Measurements from ENCODE around the gene PDC.
"Not testable (repeated sequence)": the region's sequence is repeated elsewhere in the genome, so short reads cannot be mapped to it uniquely, and the experiment has no call there.

The PDC gene

DNA sequence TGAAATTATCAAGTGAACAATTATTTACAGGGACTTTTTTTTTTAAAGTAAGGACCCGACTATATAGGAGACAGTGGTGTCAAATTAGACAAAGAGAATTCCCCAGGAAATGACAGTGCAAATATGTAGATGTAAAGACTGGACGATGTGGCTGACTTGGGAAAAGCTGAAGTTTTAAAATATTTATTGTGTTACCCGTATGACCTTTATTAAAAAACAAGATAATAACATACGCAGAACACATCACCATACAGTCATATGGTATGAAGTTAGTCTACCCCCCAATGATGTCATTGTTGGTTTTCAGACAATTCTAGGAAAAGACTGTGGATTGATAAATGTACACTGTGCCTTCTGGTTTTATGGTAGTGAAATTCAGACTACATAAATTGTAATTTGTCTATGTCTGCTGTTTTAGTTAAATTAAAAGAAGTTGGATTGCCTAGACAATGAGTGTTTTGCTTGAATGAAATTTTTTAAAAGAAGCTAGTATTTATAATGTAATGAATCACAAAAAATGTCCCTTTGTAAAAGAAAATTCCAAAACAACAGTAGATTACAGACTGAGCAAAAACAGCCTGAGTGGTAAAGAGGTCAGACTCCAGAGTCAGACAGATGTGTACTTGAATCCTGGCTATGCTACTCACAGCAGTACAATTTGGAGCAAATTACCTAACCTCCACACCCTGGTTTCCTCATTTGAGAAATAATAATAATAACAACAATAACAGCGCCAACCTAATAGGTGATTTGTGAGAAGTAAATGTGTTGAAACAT lies 15.5 kb upstream of the PDC start:
- in situ Hi-C loops (cut with MboI; ENCODE audit: low pct_unique_long_range_greater_than_20kb, low sequenced_read_pairs, unreplicated experiment), result loop anchor here (25.0 kb wide), 1 partner anchor 511 kb away; no protein-coding TSS in a partner anchor
- no peak for DNase-seq (ENCODE audit: low spot score)
- TF ChIP-seq, protein P1, sequence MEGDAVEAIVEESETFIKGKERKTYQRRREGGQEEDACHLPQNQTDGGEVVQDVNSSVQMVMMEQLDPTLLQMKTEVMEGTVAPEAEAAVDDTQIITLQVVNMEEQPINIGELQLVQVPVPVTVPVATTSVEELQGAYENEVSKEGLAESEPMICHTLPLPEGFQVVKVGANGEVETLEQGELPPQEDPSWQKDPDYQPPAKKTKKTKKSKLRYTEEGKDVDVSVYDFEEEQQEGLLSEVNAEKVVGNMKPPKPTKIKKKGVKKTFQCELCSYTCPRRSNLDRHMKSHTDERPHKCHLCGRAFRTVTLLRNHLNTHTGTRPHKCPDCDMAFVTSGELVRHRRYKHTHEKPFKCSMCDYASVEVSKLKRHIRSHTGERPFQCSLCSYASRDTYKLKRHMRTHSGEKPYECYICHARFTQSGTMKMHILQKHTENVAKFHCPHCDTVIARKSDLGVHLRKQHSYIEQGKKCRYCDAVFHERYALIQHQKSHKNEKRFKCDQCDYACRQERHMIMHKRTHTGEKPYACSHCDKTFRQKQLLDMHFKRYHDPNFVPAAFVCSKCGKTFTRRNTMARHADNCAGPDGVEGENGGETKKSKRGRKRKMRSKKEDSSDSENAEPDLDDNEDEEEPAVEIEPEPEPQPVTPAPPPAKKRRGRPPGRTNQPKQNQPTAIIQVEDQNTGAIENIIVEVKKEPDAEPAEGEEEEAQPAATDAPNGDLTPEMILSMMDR (IDR thresholded peaks at IDR 0.05; ENCODE audit: extremely low read depth, insufficient read depth, missing control alignments), result no peak

DNA sequence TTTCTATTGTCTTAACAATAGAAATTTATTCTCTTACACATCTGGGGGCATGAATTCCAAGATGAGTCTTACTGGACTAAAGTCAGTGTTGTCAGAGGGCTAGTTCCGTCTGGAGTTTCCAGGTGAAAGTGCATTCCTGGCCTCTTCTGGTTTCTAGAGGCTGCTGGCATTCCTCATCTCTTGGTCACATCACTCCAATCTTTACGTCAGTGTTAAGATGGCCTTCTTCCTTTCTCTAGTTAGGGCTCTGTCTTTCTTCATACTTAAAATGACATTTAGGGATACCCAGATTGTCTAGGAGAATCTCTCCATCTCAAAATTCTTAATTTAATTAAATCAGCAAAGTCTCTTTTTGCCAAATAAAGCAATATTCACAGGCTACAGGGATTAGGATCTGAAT lies 13.3 kb upstream of the PDC start:
- in situ Hi-C loops (cut with MboI; ENCODE audit: low pct_unique_long_range_greater_than_20kb, low sequenced_read_pairs, unreplicated experiment), result no loop called here
- TF ChIP-seq, protein P1 (IDR thresholded peaks at IDR 0.05; ENCODE audit: extremely low read depth, insufficient read depth, missing control alignments), result no peak
- DNase-seq (ENCODE audit: low spot score), result no peak

DNA sequence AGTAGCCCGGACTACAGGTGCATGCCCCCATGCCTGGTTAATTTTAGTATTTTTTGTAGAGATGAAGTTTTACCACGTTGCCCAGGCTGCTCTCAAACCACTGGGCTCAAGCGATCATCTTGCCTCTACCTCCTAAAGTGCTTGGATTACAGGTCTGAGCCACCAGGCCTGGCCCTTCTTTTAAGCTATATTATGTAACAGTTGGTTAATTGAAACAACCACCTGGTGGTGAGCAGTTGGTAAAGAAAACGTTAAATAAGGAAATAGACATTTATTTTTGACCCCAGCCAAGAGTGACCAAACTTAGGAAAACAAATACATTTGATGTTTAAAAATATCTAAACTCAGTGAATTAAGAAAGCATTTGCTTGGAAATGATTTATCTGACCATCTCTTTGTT lies 12.1 kb upstream of the PDC start:
- in situ Hi-C loops (cut with MboI; ENCODE audit: low pct_unique_long_range_greater_than_20kb, low sequenced_read_pairs, unreplicated experiment), result no loop called here
- TF ChIP-seq, protein P1 (IDR thresholded peaks at IDR 0.05; ENCODE audit: extremely low read depth, insufficient read depth, missing control alignments), result no peak
- DNase-seq (ENCODE audit: low spot score), result no peak

DNA sequence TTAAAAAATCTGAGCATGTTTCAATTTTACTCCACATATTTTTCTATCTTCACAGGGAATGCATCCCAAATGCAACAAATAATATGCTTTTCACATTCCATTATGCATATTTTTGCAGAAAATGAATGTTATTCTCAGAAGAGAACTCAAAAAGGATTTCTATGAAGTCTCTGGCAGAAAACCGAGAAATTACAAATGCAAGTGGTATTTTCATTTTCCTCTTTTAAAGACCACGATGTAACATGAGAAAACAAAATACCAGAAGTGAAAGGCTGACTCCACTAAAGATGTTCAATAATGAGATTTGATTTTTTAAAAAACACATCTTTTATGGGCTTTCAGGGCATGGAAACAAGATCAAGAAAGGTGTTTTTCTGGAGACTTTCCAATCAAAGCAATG lies 5.0 kb upstream of the PDC start:
- in situ Hi-C loops (cut with MboI; ENCODE audit: low pct_unique_long_range_greater_than_20kb, low sequenced_read_pairs, unreplicated experiment), result no loop called here
- TF ChIP-seq, protein P1 (IDR thresholded peaks at IDR 0.05; ENCODE audit: extremely low read depth, insufficient read depth, missing control alignments), result no peak
- DNase-seq (ENCODE audit: low spot score), result no peak

DNA sequence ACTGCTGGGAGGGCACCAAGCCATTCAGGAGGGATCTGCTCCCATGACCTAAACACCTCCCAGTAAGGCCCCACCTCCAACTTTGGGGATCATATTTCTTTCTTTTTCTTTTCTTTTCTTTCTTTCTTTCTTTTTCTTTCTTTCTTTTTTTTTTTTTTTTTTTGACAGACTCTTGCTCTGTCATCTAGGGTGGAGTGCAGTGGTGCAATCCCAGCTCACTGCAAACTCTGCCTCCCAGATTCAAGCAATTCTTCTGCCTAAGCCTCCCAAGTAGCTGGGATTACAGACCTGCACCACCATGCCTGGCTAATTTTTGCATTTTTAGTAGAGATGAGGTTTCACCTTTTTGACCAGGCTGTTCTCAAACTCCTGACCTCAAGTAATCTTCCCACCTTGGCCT lies 4.6 kb upstream of the PDC start:
- DNase-seq (ENCODE audit: low spot score); in situ Hi-C loops (cut with MboI; ENCODE audit: low pct_unique_long_range_greater_than_20kb, low sequenced_read_pairs, unreplicated experiment): not testable (repeated sequence)

DNA sequence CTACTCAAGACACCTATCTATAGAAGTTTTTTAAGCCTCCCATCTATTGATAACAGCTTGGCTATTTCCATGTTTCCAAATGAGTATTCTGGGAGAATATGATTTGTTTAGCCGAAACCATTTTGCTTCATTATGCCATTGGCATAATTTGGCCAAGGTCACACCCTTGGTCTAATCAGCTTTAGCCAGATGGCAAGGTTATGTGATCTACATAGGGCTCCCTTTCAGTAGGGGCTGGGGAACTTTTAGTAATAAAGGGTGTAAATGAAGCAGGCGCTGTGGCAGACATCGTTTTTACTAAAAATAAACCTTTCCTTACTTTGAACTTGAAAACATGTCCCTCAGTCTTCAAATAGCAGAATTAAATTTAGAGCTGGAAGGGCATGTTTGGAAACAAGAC lies 3.0 kb upstream of the PDC start:
- DNase-seq (ENCODE audit: low spot score), result no peak
- TF ChIP-seq, protein P1 (IDR thresholded peaks at IDR 0.05; ENCODE audit: extremely low read depth, insufficient read depth, missing control alignments), result no peak
- in situ Hi-C loops (cut with MboI; ENCODE audit: low pct_unique_long_range_greater_than_20kb, low sequenced_read_pairs, unreplicated experiment), result no loop called here

DNA sequence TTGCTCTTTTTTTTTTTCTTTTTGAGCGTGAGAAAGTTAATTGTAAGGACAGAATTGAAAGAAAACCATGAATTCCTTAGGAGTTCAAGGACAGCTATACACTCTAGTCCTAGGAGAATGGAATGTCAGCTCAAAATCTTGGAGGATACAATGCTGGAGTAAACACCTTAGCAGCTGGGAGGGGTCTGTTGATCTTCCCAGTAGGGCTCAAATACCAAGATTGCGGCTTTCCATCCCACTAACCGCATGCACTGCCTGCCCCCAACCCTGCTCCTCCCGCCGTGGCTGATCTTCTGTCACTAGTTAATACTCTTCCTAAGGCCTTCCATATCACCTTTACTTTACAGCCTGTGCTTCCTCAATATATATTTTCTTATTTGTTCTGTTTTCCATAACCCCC lies 2.6 kb upstream of the PDC start:
- no peak for DNase-seq (ENCODE audit: low spot score)
- TF ChIP-seq, protein P1 (IDR thresholded peaks at IDR 0.05; ENCODE audit: extremely low read depth, insufficient read depth, missing control alignments), result no peak
- in situ Hi-C loops (cut with MboI; ENCODE audit: low pct_unique_long_range_greater_than_20kb, low sequenced_read_pairs, unreplicated experiment), result no loop called here

DNA sequence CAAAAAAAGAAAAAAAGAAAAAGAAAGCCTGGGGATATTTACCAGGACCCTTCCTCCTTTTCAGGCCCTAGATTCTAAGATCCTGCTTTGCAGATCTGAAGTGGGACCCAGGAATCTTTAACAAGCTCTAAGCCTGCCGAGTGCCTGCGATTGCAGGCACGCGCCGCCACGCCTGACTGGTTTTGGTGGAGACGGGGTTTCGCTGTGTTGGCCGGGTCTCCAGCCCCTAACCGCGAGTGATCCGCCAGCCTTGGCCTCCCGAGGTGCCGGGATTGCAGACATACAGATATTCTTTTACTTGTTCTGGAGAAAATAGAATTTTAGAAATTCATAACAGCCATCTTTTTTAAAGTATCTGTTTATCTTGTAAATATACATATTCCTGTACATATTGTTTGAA lies 1.8 kb downstream of the PDC start:
- in situ Hi-C loops (cut with MboI; ENCODE audit: low pct_unique_long_range_greater_than_20kb, low sequenced_read_pairs, unreplicated experiment); DNase-seq (ENCODE audit: low spot score): not testable (repeated sequence)

Measured in GM13977 (cell line).